H7 (cell line): Measurements from ENCODE around the gene GNG3. TPM values are rescaled to one million over a fixed set of nuclear protein-coding genes. Genes with fewer than 3 reads are reported as not detected.
"Not testable (repeated sequence)": the region's sequence is repeated elsewhere in the genome, so short reads cannot be mapped to it uniquely, and the experiment has no call there.

Experiments used
- DNase-seq: peaks from one replicate; pipeline ENCODE4 v3.0.0; 2012
- H3K27me3 ChIP-seq: 2 replicates; pipeline ENCODE4 v1.6.0; 2011; ENCODE audit warnings: mild to moderate bottlenecking, low read length; ENCODE audit not compliant: control insufficient read depth, insufficient read depth
- H3K36me3 ChIP-seq: replicated peaks from 2 replicates; pipeline ENCODE4 v1.5.1; 2011; ENCODE audit warnings: low read length; ENCODE audit not compliant: control insufficient read depth, insufficient read depth
- H3K4me3 ChIP-seq: 2 replicates; pipeline ENCODE4 v1.5.1; 2011; ENCODE audit warnings: low read depth, mild to moderate bottlenecking, control low read depth, low read length, moderate library complexity; ENCODE audit not compliant: insufficient read depth
- total RNA-seq: library from RNA; depleted of rRNA; stranded (reverse); fragments of >200 nt; shearing (Covaris generic); gene quantifications from 2 replicates; pipeline ENCODE4 v1.2.3, GENCODE V29; 2014; rRNA removed

The GNG3 gene
- 0.33 and 3.1 TPM in 2 replicates for total RNA-seq

- DNase-seq = peak; percentile 92
- H3K36me3 ChIP-seq = peaks cover 4% of the 10 kb centered on the region
Measured at GRCh38 chr11:62707277-62707861, at the start of gene GNG3, which contains the start of gene BSCL2. GNG3 (plus strand) TSS chr11:62707676; CDS start chr11:62708296, 620 bp downstream. BSCL2 (minus strand) TSS chr11:62707424; CDS start chr11:62707195, 229 bp downstream.

DNA sequence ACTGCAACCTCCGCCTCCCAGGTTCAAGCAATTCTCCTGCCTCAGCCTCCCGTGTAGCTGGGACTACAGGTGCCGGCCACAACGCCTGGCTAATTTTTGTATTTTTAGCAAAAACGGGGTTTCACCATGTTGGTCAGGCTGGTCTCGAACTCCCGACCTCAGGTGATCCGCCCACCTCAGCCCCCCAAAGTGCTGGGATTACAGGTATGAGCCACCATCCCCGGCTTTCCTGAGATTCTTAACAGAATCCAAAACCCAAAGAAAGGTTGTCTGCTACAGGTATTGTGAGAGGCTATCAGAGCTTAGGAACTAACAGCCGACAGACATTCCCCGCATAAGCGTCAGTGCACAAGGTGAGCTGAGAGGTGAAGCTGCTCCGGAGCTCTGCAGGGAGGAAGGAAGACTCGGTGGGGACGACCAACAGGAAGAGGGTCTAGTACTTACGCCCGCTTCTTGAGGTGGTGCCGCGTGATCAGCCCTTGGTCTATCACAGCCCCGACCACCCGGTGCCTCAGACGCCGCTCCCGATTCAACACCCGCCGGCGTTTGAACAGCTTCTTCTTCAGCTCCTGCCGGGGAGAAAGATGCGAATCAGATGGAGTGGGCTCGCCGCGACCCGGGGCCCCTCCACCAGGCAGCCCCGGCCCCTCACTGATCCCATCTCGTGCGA lies 42.9 kb upstream of the GNG3 start:
- Histone ChIP-seq H3K27me3 (no peaks in the 10 kb centered on the region), H3K36me3 (peaks cover 20% of the 10 kb centered on the region), H3K4me3 (peak overlapping the region; percentile 79)
- peak; percentile 88 for DNase-seq

More at GRCh38 chr11:62707277-62707861, at the start of gene GNG3, which contains the start of gene BSCL2:
- Histone ChIP-seq H3K27me3 (no peaks in the 10 kb centered on the region), H3K4me3 (peak within 1 kb of the TSS; percentile 65)

- peaks cover 20% of the 10 kb centered on the region for H3K36me3 ChIP-seq
- no peaks in the 10 kb centered on the region for H3K27me3 ChIP-seq
- DNase-seq = peak; percentile 99
- H3K4me3 ChIP-seq = peak within 1 kb of the TSS; percentile 79
Measured at GRCh38 chr11:62665075-62665598, 42.3 kb upstream of the GNG3 start, which contains the start of the genes C11orf98 and CSKMT. C11orf98 (minus strand) TSS chr11:62665210; CDS start chr11:62665169, 41 bp downstream. CSKMT (plus strand) TSS chr11:62665312; CDS start chr11:62665880, 568 bp downstream.

GRCh38 chr11:62665599-62666258 lies 41.7 kb upstream of the GNG3 start:
- Histone ChIP-seq H3K36me3 (peaks cover 20% of the 10 kb centered on the region), H3K4me3 (peak overlapping the region; percentile 79), H3K27me3 (no peaks in the 10 kb centered on the region)
- DNase-seq = peak; percentile 59

DNA sequence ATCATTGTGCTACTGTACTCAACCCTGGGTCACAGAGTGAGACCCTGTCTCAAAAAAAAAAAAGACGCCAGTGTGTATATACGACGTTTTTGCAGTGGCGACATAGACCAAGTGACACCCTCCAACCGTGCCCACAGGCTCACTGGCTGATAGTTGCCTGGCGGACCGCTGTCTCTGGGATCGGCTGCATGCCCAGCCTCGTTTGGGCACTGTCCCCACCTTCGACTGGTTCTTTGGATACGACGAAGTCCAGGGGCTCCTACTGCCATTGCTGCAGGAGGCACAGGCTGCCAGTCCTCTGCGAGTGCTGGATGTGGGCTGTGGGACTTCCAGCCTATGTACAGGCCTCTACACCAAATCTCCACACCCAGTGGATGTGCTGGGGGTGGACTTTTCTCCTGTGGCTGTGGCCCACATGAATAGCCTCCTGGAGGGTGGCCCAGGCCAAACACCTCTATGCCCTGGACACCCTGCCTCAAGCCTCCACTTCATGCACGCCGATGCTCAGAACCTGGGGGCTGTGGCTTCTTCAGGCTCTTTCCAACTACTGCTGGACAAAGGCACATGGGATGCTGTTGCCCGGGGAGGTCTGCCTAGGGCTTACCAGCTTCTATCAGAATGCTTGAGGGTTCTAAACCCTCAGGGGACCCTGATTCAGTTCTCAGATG lies 41.1 kb upstream of the GNG3 start:
- peak; percentile 46 for DNase-seq
- H3K4me3 ChIP-seq = peak overlapping the region; percentile 79
- H3K36me3 ChIP-seq = peaks cover 20% of the 10 kb centered on the region
- no peaks in the 10 kb centered on the region for H3K27me3 ChIP-seq

DNA sequence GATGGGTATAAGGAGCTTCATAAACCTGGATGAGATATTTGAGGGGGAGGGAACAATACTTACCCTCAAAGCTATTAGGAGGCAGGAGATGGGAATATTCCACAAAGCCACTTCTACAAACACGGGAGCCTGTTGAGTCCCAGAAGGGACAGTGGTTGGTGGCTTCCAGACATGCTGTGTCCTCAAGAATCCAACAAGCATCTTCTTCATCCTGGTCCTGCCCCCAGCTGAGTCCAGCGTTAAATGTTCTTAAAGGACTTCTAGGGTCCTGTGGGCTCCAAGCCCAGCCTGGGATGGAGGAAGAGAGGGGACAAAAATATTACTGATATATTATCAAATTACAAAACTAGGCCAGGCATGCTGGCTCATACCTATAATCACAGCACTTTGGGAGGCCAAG lies 40.0 kb upstream of the GNG3 start:
- Histone ChIP-seq H3K27me3 (no peaks in the 10 kb centered on the region), H3K4me3 (no peak overlapping the region; the same call in 1 of the 2 replicates), H3K36me3 (peaks cover 20% of the 10 kb centered on the region)
- DNase-seq = no peak

GRCh38 chr11:62669420-62670161 lies 37.9 kb upstream of the GNG3 start:
- no peaks in the 10 kb centered on the region for H3K27me3 ChIP-seq
- H3K36me3 ChIP-seq = peaks cover 17% of the 10 kb centered on the region
- peak; percentile 59 for DNase-seq
- H3K4me3 ChIP-seq = no peak overlapping the region

- Histone ChIP-seq H3K4me3 (peak overlapping the region; percentile 92), H3K36me3 (peaks cover 16% of the 10 kb centered on the region), H3K27me3 (no peaks in the 10 kb centered on the region)
- no peak for DNase-seq
Measured at GRCh38 chr11:62671236-62671607, 36.3 kb upstream of the GNG3 start.

DNA sequence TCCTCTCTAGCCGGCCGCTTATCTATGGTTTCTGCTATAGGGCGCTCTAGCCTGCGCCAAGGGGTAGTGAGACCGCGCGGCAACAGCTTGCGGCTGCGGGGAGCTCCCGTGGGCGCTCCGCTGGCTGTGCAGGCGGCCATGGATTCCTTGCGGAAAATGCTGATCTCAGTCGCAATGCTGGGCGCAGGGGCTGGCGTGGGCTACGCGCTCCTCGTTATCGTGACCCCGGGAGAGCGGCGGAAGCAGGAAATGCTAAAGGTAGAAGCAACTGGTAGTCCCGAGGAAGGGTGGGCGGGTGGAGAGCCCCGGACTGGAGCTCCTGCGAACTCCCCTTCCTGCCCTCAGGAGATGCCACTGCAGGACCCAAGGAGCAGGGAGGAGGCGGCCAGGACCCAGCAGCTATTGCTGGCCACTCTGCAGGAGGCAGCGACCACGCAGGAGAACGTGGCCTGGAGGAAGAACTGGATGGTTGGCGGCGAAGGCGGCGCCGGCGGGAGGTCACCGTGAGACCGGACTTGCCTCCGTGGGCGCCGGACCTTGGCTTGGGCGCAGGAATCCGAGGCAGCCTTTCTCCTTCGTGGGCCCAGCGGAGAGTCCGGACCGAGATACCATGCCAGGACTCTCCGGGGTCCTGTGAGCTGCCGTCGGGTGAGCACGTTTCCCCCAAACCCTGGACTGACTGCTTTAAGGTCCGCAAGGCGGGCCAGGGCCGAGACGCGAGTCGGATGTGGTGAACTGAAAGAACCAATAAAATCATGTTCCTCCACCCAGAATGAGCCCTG lies 35.7 kb upstream of the GNG3 start, which contains the start of the genes LBHD1 and UQCC3:
Gene LBHD1, minus strand, starts transcription at position 660 of the 782 bp plus-strand sequence. CDS start 2,236 bp downstream, outside the sequence.
Gene UQCC3, plus strand, starts transcription at position 66 of the 782 bp plus-strand sequence. Its CDS starts 73 bp downstream, at position 139.
- Histone ChIP-seq H3K4me3 (peak within 1 kb of the TSS; percentile 92), H3K27me3 (no peaks in the 10 kb centered on the region), H3K36me3 (peaks cover 15% of the 10 kb centered on the region)
- DNase-seq = peak; percentile 93

DNA sequence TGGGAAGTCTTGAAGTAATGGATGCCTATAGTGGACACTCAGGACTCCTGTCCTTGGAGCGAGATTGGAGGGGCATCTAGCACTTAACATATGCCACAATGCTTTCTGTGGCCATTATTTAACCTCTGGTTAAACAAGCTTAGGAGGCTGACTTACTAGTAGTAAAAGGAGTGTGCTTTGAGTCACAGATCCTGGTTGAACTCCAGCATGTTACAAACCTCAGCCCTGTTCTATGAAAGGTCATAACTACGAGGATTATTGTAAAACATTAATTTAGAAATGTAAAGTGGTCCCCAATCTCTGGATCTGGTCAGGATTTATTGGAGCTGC lies 34.3 kb upstream of the GNG3 start:
- Histone ChIP-seq H3K4me3 (no peak overlapping the region), H3K27me3 (no peaks in the 10 kb centered on the region), H3K36me3 (peaks cover 18% of the 10 kb centered on the region)
- DNase-seq = peak; percentile 8

DNA sequence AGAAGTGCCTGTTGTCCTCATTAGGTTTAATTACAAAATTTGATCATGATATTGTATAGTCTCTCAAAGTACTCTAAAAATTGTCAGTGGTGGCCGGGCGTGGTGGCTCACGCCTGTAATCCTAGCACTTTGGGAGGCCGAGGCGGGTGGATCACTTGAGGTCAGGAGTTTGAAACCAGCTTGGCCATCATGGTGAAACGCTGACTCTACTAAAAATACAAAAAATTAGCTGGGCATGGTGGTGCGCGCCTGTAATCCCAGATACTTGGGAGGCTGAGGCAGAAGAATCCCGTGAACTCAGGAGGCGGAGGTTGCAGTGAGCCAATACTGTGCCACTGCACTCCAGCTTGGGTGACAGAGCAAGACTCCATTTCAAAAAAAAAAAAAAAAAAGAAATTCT lies 32.1 kb upstream of the GNG3 start:
- H3K36me3 ChIP-seq = peaks cover 18% of the 10 kb centered on the region
- DNase-seq, H3K27me3 ChIP-seq: not testable (repeated sequence)

DNA sequence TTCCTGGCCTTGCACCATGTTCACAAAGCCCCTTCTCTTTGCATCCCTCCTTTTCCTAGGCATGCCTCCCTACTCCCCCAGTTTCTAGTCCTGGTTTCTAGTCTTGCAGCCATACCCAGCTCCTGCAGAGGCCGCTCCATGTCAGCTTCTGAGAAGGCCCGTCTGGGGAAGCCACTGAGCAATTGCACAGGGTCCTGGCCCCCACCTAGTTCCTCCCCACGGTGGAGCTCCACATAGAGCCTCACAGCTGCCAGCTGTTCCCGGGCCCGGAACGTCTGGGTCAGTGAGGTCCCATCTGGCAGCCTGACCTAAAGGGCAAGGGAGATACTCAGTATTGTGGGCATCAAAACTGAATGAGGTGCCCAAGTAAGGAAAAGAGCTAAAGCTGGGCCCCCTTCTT lies 30.8 kb upstream of the GNG3 start:
- peaks cover 18% of the 10 kb centered on the region for H3K36me3 ChIP-seq
- peak; percentile 43 for DNase-seq
- no peaks in the 10 kb centered on the region for H3K27me3 ChIP-seq
- H3K4me3 ChIP-seq = no peak overlapping the region

More for the DNA sequence above, 32.1 kb upstream of the GNG3 start:
- not testable (repeated sequence) for H3K4me3 ChIP-seq

GRCh38 chr11:62677156-62677555 lies 30.3 kb upstream of the GNG3 start:
- H3K36me3 ChIP-seq = peaks cover 18% of the 10 kb centered on the region
- no peak overlapping the region for H3K4me3 ChIP-seq
- DNase-seq = no peak
- no peaks in the 10 kb centered on the region for H3K27me3 ChIP-seq
